B cell (primary cell): ENCODE measurements around the gene DNM1. TPM values are rescaled to one million over a fixed set of nuclear protein-coding genes. Genes with fewer than 3 reads are reported as not detected.

Experiments used
- ATAC-seq: fragments of 200-7000 bp; cut with Tn5 transposase; one replicate; pipeline ENCODE4 v1.10.0; 2021; ENCODE audit warnings: low read depth, mild to moderate bottlenecking, moderate number of reproducible peaks, moderate library complexity
- CTCF ChIA-PET: fragments of 350-600 bp; sonication (Branson Sonifier 250); formaldehyde crosslinking; loops from one replicate; lab custom pipeline; 2021; ENCODE audit warnings: antibody characterized with exemption, inconsistent platforms; lab: Charles Lee
- POLR2A ChIA-PET: fragments of 350-600 bp; sonication (Branson Sonifier 250); formaldehyde crosslinking; loops from one replicate; lab custom pipeline; 2021; ENCODE audit warnings: antibody characterized with exemption; lab: Charles Lee
- DNase-seq: peaks from one replicate; pipeline ENCODE4 v3.0.0; 2013
- H2AFZ ChIP-seq: 2 replicates; pipeline ENCODE4 v1.6.1; 2012; ENCODE audit warnings: mild to moderate bottlenecking, low read depth, low read length; ENCODE audit not compliant: insufficient read depth, poor library complexity, severe bottlenecking
- H3K27ac ChIP-seq, 2 donors: 1 replicate in 1 of 2; 2 replicates in 1 of 2; pipeline ENCODE4 v1.5.1; 2012 to 2013; ENCODE audit warnings: low read length in 2 of 2, mild to moderate bottlenecking in 2 of 2, moderate library complexity in 1 of 2
- H3K27me3 ChIP-seq, 4 experiments: fragments of 200-600 bp in 1 of 4; sonication (generic) in 1 of 4; replicated peaks in 1 of 4; 1 replicate in 2 of 4; 2 replicates in 2 of 4; pipeline versions ENCODE4 v1.6.1 to v1.7.0; 2013 to 2016; ENCODE audit warnings: low read length in 3 of 4, mild to moderate bottlenecking in 2 of 4, mixed read lengths in 1 of 4, moderate library complexity in 1 of 4; ENCODE audit not compliant: insufficient read depth in 4 of 4, control insufficient read depth in 3 of 4; ENCODE audit errors: control extremely low read depth in 1 of 4
- H3K36me3 ChIP-seq, 2 experiments: replicated peaks in 1 of 2; 1 replicate in 1 of 2; 2 replicates in 1 of 2; pipeline versions ENCODE4 v1.6.1 to v1.7.1; 2013; ENCODE audit warnings: low read length in 1 of 2; ENCODE audit not compliant: insufficient read depth in 2 of 2, control insufficient read depth in 1 of 2; ENCODE audit errors: control extremely low read depth in 1 of 2, extremely low read depth in 1 of 2
- H3K4me1 ChIP-seq, 2 donors: fragments of 200-600 bp in 1 of 2; sonication (generic) in 1 of 2; 1 replicate in 1 of 2; 2 replicates in 1 of 2; pipeline versions ENCODE4 v1.5.1 to v1.6.1; 2013 to 2017; ENCODE audit warnings: low read length in 2 of 2; ENCODE audit not compliant: control insufficient read depth in 2 of 2, insufficient read depth in 2 of 2
- H3K4me2 ChIP-seq: replicated peaks from 2 replicates; pipeline ENCODE3; 2012; ENCODE audit warnings: mild to moderate bottlenecking, low read depth, low read length; ENCODE audit not compliant: poor library complexity, severe bottlenecking
- H3K4me3 ChIP-seq, 5 experiments: fragments of 200-600 bp in 1 of 5; sonication (generic) in 1 of 5; 1 replicate in 3 of 5; 2 replicates in 2 of 5; pipeline versions ENCODE4 v1.5.1 to v1.7.0; 2011 to 2016; ENCODE audit warnings: low read length in 4 of 5, mild to moderate bottlenecking in 4 of 5, low read depth in 2 of 5, control low read depth in 1 of 5, moderate library complexity in 1 of 5; ENCODE audit not compliant: insufficient read depth in 1 of 5; ENCODE audit errors: control extremely low read depth in 1 of 5, extremely low read depth in 1 of 5
- H3K79me2 ChIP-seq: fragments of 200-600 bp; sonication (generic); one replicate; pipeline ENCODE4 v1.6.0; 2016; ENCODE audit warnings: low read length; ENCODE audit not compliant: control insufficient read depth, insufficient read depth
- H3K9ac ChIP-seq: fragments of 200-600 bp; sonication (generic); 2 replicates; pipeline ENCODE4 v1.6.1; 2017; ENCODE audit warnings: mild to moderate bottlenecking, low read length, moderate library complexity
- H3K9me3 ChIP-seq, 3 donors: one replicate each; pipeline versions ENCODE4 v1.6.1 to v1.7.1; 2013; ENCODE audit warnings: low read length in 2 of 3; ENCODE audit not compliant: control insufficient read depth in 2 of 3, insufficient read depth in 1 of 3; ENCODE audit errors: control extremely low read depth in 1 of 3
- H4K20me1 ChIP-seq: 2 replicates; pipeline ENCODE4 v1.6.0; 2012; ENCODE audit warnings: mild to moderate bottlenecking, low read length; ENCODE audit not compliant: insufficient read depth, control insufficient read depth, poor library complexity, severe bottlenecking
- H3K27ac Mint-ChIP-seq: one replicate; pipeline ENCODE4 v1.8.0; 2021; ENCODE audit warnings: mixed read lengths
- H3K27me3 Mint-ChIP-seq: one replicate; pipeline ENCODE4 v1.8.0; 2021; ENCODE audit warnings: mixed read lengths
- H3K4me1 Mint-ChIP-seq: one replicate; pipeline ENCODE4 v1.8.0; 2021; ENCODE audit warnings: mixed read lengths
- H3K4me3 Mint-ChIP-seq: one replicate; pipeline ENCODE4 v1.8.0; 2021; ENCODE audit warnings: mixed read lengths
- H3K9me3 Mint-ChIP-seq: one replicate; pipeline ENCODE4 v1.8.0; 2022; ENCODE audit warnings: mixed read lengths; ENCODE audit not compliant: insufficient read depth
- EZH2 ChIP-seq: IDR thresholded peaks from 2 replicates; pipeline ENCODE4 v1.6.1; 2012; ENCODE audit warnings: borderline replicate concordance, low read depth, mild to moderate bottlenecking, moderate library complexity, low read length; ENCODE audit not compliant: insufficient read depth, poor library complexity, severe bottlenecking
- WGBS: methylation state at CpG from one replicate; pipeline ENCODE4 v1.1.5; 2013; ENCODE audit warnings: missing lambda C conversion rate; ENCODE audit not compliant: insufficient coverage; 5-methylcytosine and 5-hydroxymethylcytosine counted together
- intact Hi-C: fragments of 100-400 bp; cut with micrococcal nuclease; formaldehyde crosslinking; loops from one replicate; pipeline ENCODE4 v1.10.0; 2022
- polyA plus RNA-seq: library from polyadenylated mRNA; depleted of rRNA; stranded (reverse); fragments of >200 nt; gene quantifications from 2 replicates; pipeline ENCODE4 v1.2.3, GENCODE V29; 2012
- total RNA-seq, 2 donors: library from RNA; stranded (reverse); fragments of 120-200 nt in 1 of 2; gene quantifications; 1 replicate in 1 of 2; 2 replicates in 1 of 2; pipeline versions ENCODE4 v1.2.3 to v1.2.4, GENCODE V29; 2013 to 2022
- TF ChIP-seq, protein P1 (sequence below): fragments of 200-600 bp; IDR thresholded peaks from one replicate; pipeline ENCODE4 v1.8.0; 2022; ENCODE audit warnings: antibody characterized with exemption, mild to moderate bottlenecking

Gene DNM1
- total and polyA plus RNA-seq, 2 donors (not counting 1 experiment from before 2014, with no cell fraction given) = 0.63 to 1.3 TPM

DNA sequence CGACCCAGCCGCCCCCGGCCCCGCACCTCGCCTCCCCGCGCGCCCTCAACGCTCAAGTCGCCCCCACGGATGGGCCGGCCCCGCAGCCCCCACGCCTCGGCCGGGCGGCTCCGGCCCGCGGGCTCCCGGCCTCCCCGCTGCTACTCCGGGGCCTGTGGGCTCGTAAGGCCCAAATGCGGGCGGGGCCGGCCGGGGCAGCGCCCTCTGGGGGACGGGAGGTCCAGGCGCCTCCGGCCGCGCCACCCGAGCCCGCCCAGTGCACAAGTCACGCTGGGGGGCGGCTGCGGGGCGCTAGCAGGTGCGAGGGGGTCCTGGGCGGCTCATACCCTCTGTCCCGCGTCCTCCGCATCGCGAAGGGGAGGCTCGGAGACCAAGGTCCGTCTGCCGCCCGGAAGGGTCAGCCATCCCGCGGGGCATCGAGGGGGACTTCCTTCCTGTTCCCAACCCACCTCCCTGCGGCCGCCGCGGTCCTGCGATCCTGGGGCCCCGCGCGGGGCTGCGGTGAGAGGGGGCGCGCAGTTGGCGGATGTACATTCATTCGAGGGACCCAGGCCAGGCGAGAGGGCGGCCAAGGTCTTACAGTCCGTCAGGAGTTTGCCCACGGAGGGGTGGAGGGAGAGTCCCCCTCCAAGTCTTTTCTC lies 11.7 kb upstream of the DNM1 start, which contains the start of gene CIZ1:
Gene CIZ1 (minus strand): TSS at position 167 of the 641 bp plus-strand sequence. CDS start 715 bp downstream, outside the sequence.
- Histone ChIP-seq H3K9me3 (no peaks in the 10 kb centered on the region), H3K4me1 (peaks cover 12 to 24% of the 10 kb centered on the region in 2 donors), H3K4me2 (peak within 1 kb of the TSS; percentile 75), H3K79me2 (peaks cover 39% of the 10 kb centered on the region), H3K4me3 (peak within 1 kb of the TSS; percentile 26 to 82 (median 73)), H3K9ac (peak within 1 kb of the TSS; percentile 83), H2AFZ (peak within 1 kb of the TSS; percentile 93), H4K20me1 (no peaks in the 10 kb centered on the region), H3K36me3 (peaks cover 0 to 17% of the 10 kb centered on the region in 2 experiments), H3K27ac (peak within 1 kb of the TSS; percentile 44 to 76), H3K27me3 (no peaks in the 10 kb centered on the region)
- TF ChIP-seq EZH2 = no peak
- TF ChIP-seq, protein P1, sequence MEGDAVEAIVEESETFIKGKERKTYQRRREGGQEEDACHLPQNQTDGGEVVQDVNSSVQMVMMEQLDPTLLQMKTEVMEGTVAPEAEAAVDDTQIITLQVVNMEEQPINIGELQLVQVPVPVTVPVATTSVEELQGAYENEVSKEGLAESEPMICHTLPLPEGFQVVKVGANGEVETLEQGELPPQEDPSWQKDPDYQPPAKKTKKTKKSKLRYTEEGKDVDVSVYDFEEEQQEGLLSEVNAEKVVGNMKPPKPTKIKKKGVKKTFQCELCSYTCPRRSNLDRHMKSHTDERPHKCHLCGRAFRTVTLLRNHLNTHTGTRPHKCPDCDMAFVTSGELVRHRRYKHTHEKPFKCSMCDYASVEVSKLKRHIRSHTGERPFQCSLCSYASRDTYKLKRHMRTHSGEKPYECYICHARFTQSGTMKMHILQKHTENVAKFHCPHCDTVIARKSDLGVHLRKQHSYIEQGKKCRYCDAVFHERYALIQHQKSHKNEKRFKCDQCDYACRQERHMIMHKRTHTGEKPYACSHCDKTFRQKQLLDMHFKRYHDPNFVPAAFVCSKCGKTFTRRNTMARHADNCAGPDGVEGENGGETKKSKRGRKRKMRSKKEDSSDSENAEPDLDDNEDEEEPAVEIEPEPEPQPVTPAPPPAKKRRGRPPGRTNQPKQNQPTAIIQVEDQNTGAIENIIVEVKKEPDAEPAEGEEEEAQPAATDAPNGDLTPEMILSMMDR = peak; percentile 84
- ATAC-seq = peak; percentile 90
- under 1% methylated on average over 71 of the region's 71 CpGs for WGBS
- no peaks in the 10 kb centered on the region for H3K9me3 Mint-ChIP-seq
- H3K27ac Mint-ChIP-seq = peak within 1 kb of the TSS; percentile 92
- peaks cover 29% of the 10 kb centered on the region for H3K4me1 Mint-ChIP-seq
- POLR2A ChIA-PET = interaction anchor here (0.7 to 1.6 kb wide), 2 partner anchors 31 to 85 kb away, joined by 3 to 11 read pairs; partner anchors contain the start of genes BBLN, GOLGA2 and SWI5
- peak within 1 kb of the TSS; percentile 94 for H3K4me3 Mint-ChIP-seq
- intact Hi-C loops = loop anchor here (1.0 to 10.0 kb wide), 7 partner anchors 12 to 363 kb away; partner anchors contain the start of genes BBLN, CERCAM, COQ4 and DNM1
- peak; percentile 88 for DNase-seq
- CTCF ChIA-PET = interaction anchor here (0.6 to 2.0 kb wide), 6 partner anchors 10 to 1635 kb away, joined by 3 to 5 read pairs (median 4); partner anchors contain the start of gene BBLN
- H3K27me3 Mint-ChIP-seq = no peaks in the 10 kb centered on the region
